HepG2 (cell line): ENCODE measurements around the gene PPP4R3A. TPM values are rescaled to one million over a fixed set of nuclear protein-coding genes. Genes with fewer than 3 reads are reported as not detected.

ENCODE experiments used
- ATAC-seq: fragments of 200-7000 bp; cut with Tn5 transposase; 3 replicates; pipeline ENCODE4 v1.9.1; 2020; ENCODE audit warnings: mild to moderate bottlenecking, moderate library complexity
- BruUV-seq: library from RNA; stranded (reverse); fragments of 400-500 nt; replicated peaks from 2 replicates; lab custom pipeline; 2021; lab: Mats Ljungman, UMichigan
- CTCF ChIA-PET: fragments of 300-600 bp; formaldehyde crosslinking; extraction: SDS; loops from one replicate; lab custom pipeline; 2021; ENCODE audit warnings: low total read pairs, inconsistent platforms, low intra/inter-chr PET ratio; lab: Yijun Ruan, JAX
- POLR2A ChIA-PET: fragments of 350-600 bp; sonication (Branson Sonifier 250); formaldehyde crosslinking; loops from one replicate; lab custom pipeline; 2020; ENCODE audit warnings: antibody characterized with exemption, inconsistent platforms; lab: Yijun Ruan, JAX
- DNase-seq: peaks from one replicate; pipeline ENCODE4 v3.0.0-alpha.2; 2015; ENCODE audit warnings: low spot score
- FAIRE-seq: peaks from 3 replicates; lab custom pipeline; 2011; peaks lifted over from hg19 to GRCh38; lab: Jason Lieb, UNC
- H2AFZ ChIP-seq: one replicate; pipeline ENCODE4 v1.6.1; 2011; ENCODE audit warnings: low read length, inconsistent platforms
- H3K27ac ChIP-seq: fragments of 300-600 bp; 3 replicates; pipeline ENCODE4 v1.8.0; 2011; ENCODE audit warnings: mixed run types, mild to moderate bottlenecking, mixed read lengths, low read length, inconsistent platforms; ENCODE audit not compliant: insufficient read depth; ENCODE audit errors: extremely low read length
- H3K27me3 ChIP-seq, 2 experiments: fragments of 200-600 bp in 1 of 2; 2 replicates in 1 of 2; 3 replicates in 1 of 2; pipeline versions ENCODE4 v1.6.0 to v1.8.0; 2011; ENCODE audit warnings: low read length in 2 of 2, mild to moderate bottlenecking in 2 of 2, moderate library complexity in 2 of 2, inconsistent platforms in 1 of 2; ENCODE audit not compliant: insufficient read depth in 2 of 2, control insufficient read depth in 1 of 2
- H3K36me3 ChIP-seq, 2 experiments: fragments of 200-600 bp in 1 of 2; replicated peaks in 1 of 2; 2 replicates in 1 of 2; 3 replicates in 1 of 2; pipeline versions ENCODE4 v1.5.1 to v1.8.0; 2011; ENCODE audit warnings: low read length in 2 of 2, inconsistent platforms in 1 of 2; ENCODE audit not compliant: insufficient read depth in 2 of 2, control insufficient read depth in 1 of 2
- H3K4me1 ChIP-seq: 2 replicates; pipeline ENCODE4 v1.5.1; 2012; ENCODE audit warnings: low read length, inconsistent platforms; ENCODE audit not compliant: insufficient read depth
- H3K4me2 ChIP-seq: 2 replicates; pipeline ENCODE4 v1.6.0; 2011; ENCODE audit warnings: low read depth, low read length, inconsistent platforms
- H3K4me3 ChIP-seq, 3 experiments: fragments of 200-600 bp in 1 of 3; sonication (generic), shearing (Covaris generic) in 1 of 3; replicated peaks in 1 of 3; 2 replicates each; pipeline ENCODE4 v1.5.1; 2011 to 2016; ENCODE audit warnings: low read length in 3 of 3, inconsistent platforms in 2 of 3, low read depth in 2 of 3, mild to moderate bottlenecking in 2 of 3, control low read depth in 1 of 3, mixed read lengths in 1 of 3; ENCODE audit not compliant: insufficient read depth in 1 of 3
- H3K79me2 ChIP-seq: one replicate; pipeline ENCODE4 v1.6.1; 2011; ENCODE audit warnings: low read length, inconsistent platforms; ENCODE audit not compliant: insufficient read depth
- H3K9ac ChIP-seq: 2 replicates; pipeline ENCODE4 v1.6.0; 2011; ENCODE audit warnings: mild to moderate bottlenecking, low read depth, low read length, inconsistent platforms; ENCODE audit not compliant: insufficient read depth
- H3K9me3 ChIP-seq: 2 replicates; pipeline ENCODE4 v1.5.1; 2012; ENCODE audit warnings: mild to moderate bottlenecking, low read length
- H4K20me1 ChIP-seq: 2 replicates; pipeline ENCODE4 v1.6.0; 2011; ENCODE audit warnings: inconsistent platforms, mild to moderate bottlenecking, low read length, moderate library complexity; ENCODE audit not compliant: insufficient read depth
- ATF7 ChIP-seq, 2 experiments: fragments of 450-650 bp in 1 of 2; sonication (generic) in 1 of 2; formaldehyde crosslinking in 1 of 2; IDR thresholded peaks; 2 replicates each; pipeline versions ENCODE4 v1.4.0 to v1.6.1; 2016 to 2020; ENCODE audit warnings: antibody characterized with exemption in 1 of 2, mild to moderate bottlenecking in 1 of 2, missing genetic modification reagents in 1 of 2
- KLF11 ChIP-seq: IDR thresholded peaks from 2 replicates; pipeline ENCODE4 v1.6.1; 2016; ENCODE audit warnings: missing compliant biosample characterization
- KLF16 ChIP-seq, 2 experiments: sonication (generic) in 1 of 2; formaldehyde crosslinking in 1 of 2; IDR thresholded peaks; 2 replicates each; pipeline versions ENCODE4 v1.6.1 to v1.8.0; 2016 to 2023; ENCODE audit warnings: missing genetic modification reagents in 2 of 2, missing compliant biosample characterization in 1 of 2
- NFRKB ChIP-seq: fragments of 450-650 bp; IDR thresholded peaks from 2 replicates; pipeline ENCODE4 v1.6.1; 2017
- PAX8 ChIP-seq: sonication (generic); formaldehyde crosslinking; IDR thresholded peaks from 2 replicates; pipeline ENCODE4 v1.8.0; 2022; ENCODE audit warnings: mild to moderate bottlenecking, missing genetic modification reagents, borderline replicate concordance
- RXRA ChIP-seq: sonication (generic); formaldehyde crosslinking; IDR thresholded peaks from 2 replicates; pipeline ENCODE4 v1.5.1; 2020; ENCODE audit warnings: missing genetic modification reagents
- TSC22D2 ChIP-seq: sonication (generic); formaldehyde crosslinking; IDR thresholded peaks from 2 replicates; pipeline ENCODE4 v1.5.1; 2020; ENCODE audit warnings: missing genetic modification reagents, mild to moderate bottlenecking, borderline replicate concordance
- ZMYM3 ChIP-seq: sonication (generic); formaldehyde crosslinking; IDR thresholded peaks from 2 replicates; pipeline ENCODE4 v1.5.1; 2020; ENCODE audit warnings: mild to moderate bottlenecking, missing genetic modification reagents
- ZNF44 ChIP-seq: sonication (generic); formaldehyde crosslinking; IDR thresholded peaks from 2 replicates; pipeline ENCODE4 v1.5.1; 2020; ENCODE audit warnings: mild to moderate bottlenecking, missing genetic modification reagents
- ZNF75D ChIP-seq: sonication (generic); formaldehyde crosslinking; IDR thresholded peaks from 2 replicates; pipeline ENCODE4 v1.8.1; 2023; ENCODE audit warnings: missing genetic modification reagents, mild to moderate bottlenecking, borderline replicate concordance
- ZNF878 ChIP-seq: sonication (generic); formaldehyde crosslinking; IDR thresholded peaks from 2 replicates; pipeline ENCODE4 v1.8.1; 2023; ENCODE audit warnings: mild to moderate bottlenecking, missing genetic modification reagents, moderate library complexity
- WGBS: methylation state at CpG from one replicate; pipeline ENCODE4 v1.1.6; 2017; ENCODE audit warnings: low lambda C conversion rate; 5-methylcytosine and 5-hydroxymethylcytosine counted together
- in situ Hi-C: cut with HindIII; loops from 2 replicates; pipeline ENCODE4 v1.10.0; 2017; ENCODE audit warnings: low pct_unique_long_range_greater_than_20kb; ENCODE audit not compliant: extremely low pct_ligation_motif_present
- intact Hi-C: fragments of 100-400 bp; cut with micrococcal nuclease; formaldehyde crosslinking; loops from one replicate; pipeline ENCODE4 v1.10.0; 2022; ENCODE audit not compliant: unreplicated experiment
- polyA plus RNA-seq, 8 experiments: library from polyadenylated mRNA; depleted of rRNA in 3 of 8; stranded (reverse) in 7 of 8; unstranded in 1 of 8; fragments of >200 nt; fragmentation: Illumina TruSeq in 4 of 8; extraction: Trizol in 4 of 8; gene quantifications; 2 replicates each; pipeline versions ENCODE4 v1.2.1 to v1.2.3, GENCODE V29; 2011 to 2016; ENCODE audit warnings: low read depth in 4 of 8, missing spikeins in 1 of 8, mixed read lengths in 1 of 8; ENCODE audit not compliant: insufficient read depth in 1 of 8
- total RNA-seq, 5 experiments: library from RNA; depleted of rRNA; stranded (reverse); fragments of >200 nt; fragmentation: Illumina TruSeq; extraction: Trizol; gene quantifications; 2 replicates each; pipeline ENCODE4 v1.2.3, GENCODE V29; 2016; ENCODE audit warnings: low read depth in 1 of 5
- TF ChIP-seq, protein P1 (sequence below): sonication (generic); formaldehyde crosslinking; IDR thresholded peaks from 2 replicates; pipeline ENCODE4 v1.5.0; 2020; ENCODE audit warnings: mild to moderate bottlenecking, missing genetic modification reagents, moderate library complexity
- TF ChIP-seq, protein P2 (sequence below): sonication (generic); formaldehyde crosslinking; IDR thresholded peaks from 2 replicates; pipeline ENCODE4 v1.5.0; 2020; ENCODE audit warnings: mild to moderate bottlenecking, missing genetic modification reagents
- TF ChIP-seq, protein P3 (sequence below): sonication (generic); formaldehyde crosslinking; IDR thresholded peaks from 2 replicates; pipeline ENCODE4 v1.9.0; 2022; ENCODE audit warnings: missing genetic modification reagents, mild to moderate bottlenecking, borderline replicate concordance

Gene PPP4R3A
- total and polyA plus RNA-seq, 2 of the 13 experiments (the other 11 are each of a cell fraction or from before 2014, with no cell fraction given), result 22.5 to 57.4 TPM

DNA sequence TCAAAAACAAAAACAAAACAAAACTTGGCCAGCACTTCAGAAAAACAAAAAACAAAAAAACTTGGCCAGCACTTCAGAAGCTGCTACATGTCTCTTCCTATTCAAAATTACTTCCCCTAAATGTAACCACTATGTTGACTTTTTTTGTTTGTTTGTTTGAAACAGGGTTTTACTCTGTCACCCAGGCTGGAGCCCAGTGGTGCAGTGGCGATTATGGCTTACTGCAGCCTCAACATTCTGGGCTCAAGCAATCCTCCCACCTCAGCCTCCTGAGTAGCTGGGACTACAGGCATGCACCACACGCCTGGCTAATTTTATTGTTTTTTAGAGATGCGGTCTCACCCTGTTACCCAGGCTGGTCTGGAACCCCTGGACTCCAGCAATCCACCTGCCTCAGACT is 38.0 kb upstream of the PPP4R3A start:
- Histone ChIP-seq H3K4me3 (no peak overlapping the region), H3K27ac (no peak overlapping the region), H3K79me2 (no peaks in the 10 kb centered on the region), H3K9me3 (no peaks in the 10 kb centered on the region), H4K20me1 (no peaks in the 10 kb centered on the region), H3K4me1 (peaks cover 14% of the 10 kb centered on the region; the same call in 1 of the 2 replicates), H3K4me2 (0 out of 2 replicates have a peak overlapping the region, but pooled peaks have one; percentile 12), H3K9ac (no peak overlapping the region), H3K27me3 (no peaks in the 10 kb centered on the region), H2AFZ (no peak overlapping the region), H3K36me3 (no peaks in the 10 kb centered on the region)
- ChIA-PET CTCF (no interaction called here), POLR2A (no interaction called here)
- DNase-seq, result no peak
- WGBS, result 72% methylated on average over 3 of the region's 3 CpGs
- FAIRE-seq, result no peak
- peak; percentile 44 for ATAC-seq
- in situ Hi-C loops (no loop called here), intact Hi-C loops (no loop called here)
- no TSS peak for BruUV-seq
- TF ChIP-seq PAX8 (no peak), KLF16 (CRISPR knock-in tag; IDR thresholded peaks at IDR 0.05) (no peak), KLF11 (CRISPR knock-in tag) (no peak), ATF7 (IDR thresholded peaks at IDR 0.05) (no peak), ATF7 (CRISPR knock-in tag; IDR thresholded peaks at IDR 0.05) (no peak), ZNF44 (CRISPR knock-in tag) (no peak), RXRA (CRISPR knock-in tag) (no peak), ZNF878 (no peak), NFRKB (no peak), ZNF75D (CRISPR knock-in tag) (no peak), TSC22D2 (no peak), ZMYM3 (peak; percentile 41; the same call in 1 of the 2 replicates)
- TF ChIP-seq, protein P1, sequence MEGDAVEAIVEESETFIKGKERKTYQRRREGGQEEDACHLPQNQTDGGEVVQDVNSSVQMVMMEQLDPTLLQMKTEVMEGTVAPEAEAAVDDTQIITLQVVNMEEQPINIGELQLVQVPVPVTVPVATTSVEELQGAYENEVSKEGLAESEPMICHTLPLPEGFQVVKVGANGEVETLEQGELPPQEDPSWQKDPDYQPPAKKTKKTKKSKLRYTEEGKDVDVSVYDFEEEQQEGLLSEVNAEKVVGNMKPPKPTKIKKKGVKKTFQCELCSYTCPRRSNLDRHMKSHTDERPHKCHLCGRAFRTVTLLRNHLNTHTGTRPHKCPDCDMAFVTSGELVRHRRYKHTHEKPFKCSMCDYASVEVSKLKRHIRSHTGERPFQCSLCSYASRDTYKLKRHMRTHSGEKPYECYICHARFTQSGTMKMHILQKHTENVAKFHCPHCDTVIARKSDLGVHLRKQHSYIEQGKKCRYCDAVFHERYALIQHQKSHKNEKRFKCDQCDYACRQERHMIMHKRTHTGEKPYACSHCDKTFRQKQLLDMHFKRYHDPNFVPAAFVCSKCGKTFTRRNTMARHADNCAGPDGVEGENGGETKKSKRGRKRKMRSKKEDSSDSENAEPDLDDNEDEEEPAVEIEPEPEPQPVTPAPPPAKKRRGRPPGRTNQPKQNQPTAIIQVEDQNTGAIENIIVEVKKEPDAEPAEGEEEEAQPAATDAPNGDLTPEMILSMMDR (CRISPR knock-in tag), result no peak
- TF ChIP-seq, protein P2, sequence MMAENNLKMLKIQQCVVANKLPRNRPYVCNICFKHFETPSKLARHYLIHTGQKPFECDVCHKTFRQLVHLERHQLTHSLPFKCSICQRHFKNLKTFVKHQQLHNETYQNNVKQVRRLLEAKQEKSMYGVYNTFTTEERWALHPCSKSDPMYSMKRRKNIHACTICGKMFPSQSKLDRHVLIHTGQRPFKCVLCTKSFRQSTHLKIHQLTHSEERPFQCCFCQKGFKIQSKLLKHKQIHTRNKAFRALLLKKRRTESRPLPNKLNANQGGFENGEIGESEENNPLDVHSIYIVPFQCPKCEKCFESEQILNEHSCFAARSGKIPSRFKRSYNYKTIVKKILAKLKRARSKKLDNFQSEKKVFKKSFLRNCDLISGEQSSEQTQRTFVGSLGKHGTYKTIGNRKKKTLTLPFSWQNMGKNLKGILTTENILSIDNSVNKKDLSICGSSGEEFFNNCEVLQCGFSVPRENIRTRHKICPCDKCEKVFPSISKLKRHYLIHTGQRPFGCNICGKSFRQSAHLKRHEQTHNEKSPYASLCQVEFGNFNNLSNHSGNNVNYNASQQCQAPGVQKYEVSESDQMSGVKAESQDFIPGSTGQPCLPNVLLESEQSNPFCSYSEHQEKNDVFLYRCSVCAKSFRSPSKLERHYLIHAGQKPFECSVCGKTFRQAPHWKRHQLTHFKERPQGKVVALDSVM (CRISPR knock-in tag), result peak; percentile 88
- TF ChIP-seq, protein P3, sequence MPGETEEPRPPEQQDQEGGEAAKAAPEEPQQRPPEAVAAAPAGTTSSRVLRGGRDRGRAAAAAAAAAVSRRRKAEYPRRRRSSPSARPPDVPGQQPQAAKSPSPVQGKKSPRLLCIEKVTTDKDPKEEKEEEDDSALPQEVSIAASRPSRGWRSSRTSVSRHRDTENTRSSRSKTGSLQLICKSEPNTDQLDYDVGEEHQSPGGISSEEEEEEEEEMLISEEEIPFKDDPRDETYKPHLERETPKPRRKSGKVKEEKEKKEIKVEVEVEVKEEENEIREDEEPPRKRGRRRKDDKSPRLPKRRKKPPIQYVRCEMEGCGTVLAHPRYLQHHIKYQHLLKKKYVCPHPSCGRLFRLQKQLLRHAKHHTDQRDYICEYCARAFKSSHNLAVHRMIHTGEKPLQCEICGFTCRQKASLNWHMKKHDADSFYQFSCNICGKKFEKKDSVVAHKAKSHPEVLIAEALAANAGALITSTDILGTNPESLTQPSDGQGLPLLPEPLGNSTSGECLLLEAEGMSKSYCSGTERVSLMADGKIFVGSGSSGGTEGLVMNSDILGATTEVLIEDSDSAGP, result no peak
